GM12872 (cell line): ENCODE measurements around the gene UGP2.
A peak's percentile ranks its signal among the peaks of the same experiment; 100 is the strongest.

Source experiments
- CTCF ChIP-seq: IDR thresholded peaks from 3 replicates; pipeline ENCODE4 v1.5.1; 2011; ENCODE audit warnings: low read depth, mild to moderate bottlenecking, low read length, moderate library complexity; ENCODE audit not compliant: insufficient read depth

The UGP2 gene

GRCh38 chr2:63841254-63842022 lies at the start of gene UGP2:
Gene UGP2, plus strand, starts transcription at chr2:63841896. Its CDS starts 290 bp downstream, at chr2:63842186.
- 0 out of 3 replicates have a peak, but pooled peaks have one; percentile 14 for TF ChIP-seq CTCF

- TF ChIP-seq CTCF: no peak
Measured at GRCh38 chr2:63792530-63792929, 49.2 kb upstream of the UGP2 start.

GRCh38 chr2:63796366-63796765 lies 45.3 kb upstream of the UGP2 start:
- no peak for TF ChIP-seq CTCF

- TF ChIP-seq CTCF: no peak
Measured at GRCh38 chr2:63796796-63797195, 44.9 kb upstream of the UGP2 start.

GRCh38 chr2:63801455-63801854 lies 40.2 kb upstream of the UGP2 start:
- no peak for TF ChIP-seq CTCF

GRCh38 chr2:63805412-63805811 lies 36.3 kb upstream of the UGP2 start:
- no peak for TF ChIP-seq CTCF

GRCh38 chr2:63811063-63811462 lies 30.6 kb upstream of the UGP2 start:
- no peak for TF ChIP-seq CTCF
